ENCODE measurements around the gene EPHB1.

EPHB1 gene

DNA sequence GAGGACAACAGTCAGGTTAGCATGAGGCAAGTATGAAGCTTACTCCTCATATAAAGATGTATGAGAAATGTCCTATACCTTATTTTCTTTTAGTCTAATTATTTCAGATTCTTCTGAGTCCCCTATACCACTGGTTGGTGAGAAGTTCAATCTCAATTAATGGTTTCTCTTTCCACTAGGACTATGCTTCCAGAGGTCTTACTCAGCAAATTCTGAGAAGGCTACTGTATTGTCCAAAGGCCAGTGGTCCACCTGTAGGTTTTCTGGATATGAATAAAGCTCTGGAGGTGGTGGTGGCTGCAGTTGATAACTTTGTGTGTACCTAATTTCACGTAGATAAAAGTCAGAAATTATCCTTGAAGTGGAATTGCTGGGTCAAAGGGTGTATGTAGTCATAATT is 149.4 kb downstream of the EPHB1 start:
- Histone ChIP-seq H3K4me3 (ENCODE audit: low read depth, low read length) (no peak overlapping the region), H3K27me3 (ENCODE audit: insufficient read depth, low read depth, severe bottlenecking) (no peaks in the 10 kb centered on the region), H3K27ac (no peak overlapping the region), H3K36me3 (no peaks in the 10 kb centered on the region), H3K9me3 (ENCODE audit: severe bottlenecking) (no peaks in the 10 kb centered on the region)
- TF ChIP-seq, protein P1, sequence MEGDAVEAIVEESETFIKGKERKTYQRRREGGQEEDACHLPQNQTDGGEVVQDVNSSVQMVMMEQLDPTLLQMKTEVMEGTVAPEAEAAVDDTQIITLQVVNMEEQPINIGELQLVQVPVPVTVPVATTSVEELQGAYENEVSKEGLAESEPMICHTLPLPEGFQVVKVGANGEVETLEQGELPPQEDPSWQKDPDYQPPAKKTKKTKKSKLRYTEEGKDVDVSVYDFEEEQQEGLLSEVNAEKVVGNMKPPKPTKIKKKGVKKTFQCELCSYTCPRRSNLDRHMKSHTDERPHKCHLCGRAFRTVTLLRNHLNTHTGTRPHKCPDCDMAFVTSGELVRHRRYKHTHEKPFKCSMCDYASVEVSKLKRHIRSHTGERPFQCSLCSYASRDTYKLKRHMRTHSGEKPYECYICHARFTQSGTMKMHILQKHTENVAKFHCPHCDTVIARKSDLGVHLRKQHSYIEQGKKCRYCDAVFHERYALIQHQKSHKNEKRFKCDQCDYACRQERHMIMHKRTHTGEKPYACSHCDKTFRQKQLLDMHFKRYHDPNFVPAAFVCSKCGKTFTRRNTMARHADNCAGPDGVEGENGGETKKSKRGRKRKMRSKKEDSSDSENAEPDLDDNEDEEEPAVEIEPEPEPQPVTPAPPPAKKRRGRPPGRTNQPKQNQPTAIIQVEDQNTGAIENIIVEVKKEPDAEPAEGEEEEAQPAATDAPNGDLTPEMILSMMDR (IDR thresholded peaks at IDR 0.05; ENCODE audit: low read depth, low read length): no peak
- no peak for DNase-seq

DNA sequence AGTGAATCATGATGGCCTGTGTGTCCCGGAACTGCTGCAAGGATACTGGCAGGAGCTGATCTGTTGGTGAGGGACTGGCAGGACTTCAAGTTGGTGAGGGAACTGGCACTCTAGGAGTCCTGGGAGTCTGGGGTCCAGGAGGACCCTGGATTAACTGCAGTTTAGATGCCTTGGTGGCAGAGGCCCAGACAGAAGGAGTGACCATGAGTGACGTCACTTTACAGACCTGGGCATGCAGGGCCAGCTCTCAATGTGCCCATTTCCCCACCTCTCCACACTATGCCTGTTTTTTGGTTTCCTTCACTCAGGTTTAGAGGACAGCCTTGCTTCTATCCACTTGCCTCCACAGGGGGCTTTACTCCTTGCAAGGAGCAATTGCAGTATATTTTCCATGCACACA is 154.1 kb downstream of the EPHB1 start:
- Histone ChIP-seq H3K9me3 (ENCODE audit: severe bottlenecking) (peaks cover 11% of the 10 kb centered on the region), H3K27ac (no peak overlapping the region), H3K27me3 (ENCODE audit: insufficient read depth, low read depth, severe bottlenecking) (no peaks in the 10 kb centered on the region), H3K4me3 (ENCODE audit: low read depth, low read length) (no peak overlapping the region), H3K36me3 (no peaks in the 10 kb centered on the region; the same call in 1 of the 2 replicates)
- TF ChIP-seq, protein P1 (IDR thresholded peaks at IDR 0.05; ENCODE audit: low read depth, low read length): no peak
- DNase-seq: no peak

DNA sequence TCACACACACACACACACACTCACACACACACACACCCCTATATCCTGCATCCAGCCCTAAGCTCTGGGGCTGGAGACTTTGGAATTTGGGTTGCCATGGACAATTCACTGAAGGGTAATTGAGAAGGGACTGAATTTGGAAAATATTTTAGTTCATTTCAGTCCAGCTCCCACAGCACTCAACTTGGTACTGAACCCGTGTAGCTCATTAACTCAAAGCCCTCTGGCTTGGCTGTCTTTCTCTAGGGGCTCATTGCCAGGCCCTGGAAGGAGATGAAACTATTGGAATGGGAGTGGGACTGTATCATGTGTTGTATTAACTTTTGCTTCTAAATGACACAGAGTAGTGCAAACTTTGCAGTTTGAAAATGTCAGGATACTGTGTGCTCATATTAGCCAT is 157.3 kb downstream of the EPHB1 start:
- Histone ChIP-seq H3K9me3 (ENCODE audit: severe bottlenecking) (peaks cover 11% of the 10 kb centered on the region), H3K27ac (no peak overlapping the region), H3K36me3 (no peaks in the 10 kb centered on the region; the same call in 1 of the 2 replicates), H3K27me3 (ENCODE audit: insufficient read depth, low read depth, severe bottlenecking) (no peaks in the 10 kb centered on the region), H3K4me3 (ENCODE audit: low read depth, low read length) (no peak overlapping the region)
- no peak for DNase-seq
- TF ChIP-seq, protein P1 (IDR thresholded peaks at IDR 0.05; ENCODE audit: low read depth, low read length): no peak

DNA sequence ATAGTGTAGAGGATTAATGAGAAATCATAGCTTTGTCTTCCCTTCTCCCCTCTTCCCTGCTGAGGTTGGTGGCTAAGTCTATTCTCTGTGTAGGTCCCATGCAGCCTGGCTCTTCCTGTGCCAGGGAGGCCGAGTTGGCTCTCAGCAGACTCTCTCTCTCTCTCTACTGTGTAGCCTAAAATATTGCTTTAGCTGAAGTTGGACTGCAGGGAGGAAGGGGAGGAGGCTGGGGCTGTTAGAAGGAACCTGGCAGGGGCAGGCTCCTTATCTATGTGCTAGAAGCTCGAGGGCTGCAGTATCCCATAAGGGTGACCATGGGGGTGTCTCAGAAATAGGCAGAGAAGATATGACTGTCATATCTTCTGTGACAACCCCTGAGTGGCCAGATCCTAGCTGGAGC is 160.8 kb downstream of the EPHB1 start:
- Histone ChIP-seq H3K27me3 (ENCODE audit: insufficient read depth, low read depth, severe bottlenecking) (no peaks in the 10 kb centered on the region), H3K4me3 (ENCODE audit: low read depth, low read length) (no peak overlapping the region), H3K27ac (no peak overlapping the region), H3K36me3 (no peaks in the 10 kb centered on the region; the same call in 1 of the 2 replicates), H3K9me3 (ENCODE audit: severe bottlenecking) (peaks cover 5% of the 10 kb centered on the region)
- DNase-seq: no peak
- TF ChIP-seq, protein P1 (IDR thresholded peaks at IDR 0.05; ENCODE audit: low read depth, low read length): no peak

DNA sequence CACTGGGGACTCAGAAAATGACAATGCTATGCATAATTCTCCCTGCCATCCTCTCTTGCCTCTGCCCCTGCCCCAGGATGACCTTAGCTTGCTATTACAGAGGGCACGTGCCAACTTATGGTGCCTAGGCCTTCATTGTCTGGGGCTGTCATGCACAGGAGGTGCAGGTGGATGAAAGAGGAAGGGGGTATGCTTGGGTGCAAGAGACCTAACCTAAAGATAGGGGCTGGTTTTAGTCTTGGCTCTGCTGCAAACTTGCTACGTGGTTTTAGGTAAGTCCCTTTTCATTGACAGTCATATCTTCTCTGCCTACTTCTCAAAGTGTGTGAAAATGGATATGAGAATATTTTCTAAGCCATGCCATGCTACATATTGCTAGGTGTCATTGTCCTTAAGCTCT is 161.3 kb downstream of the EPHB1 start:
- Histone ChIP-seq H3K4me3 (ENCODE audit: low read depth, low read length) (no peak overlapping the region), H3K36me3 (no peaks in the 10 kb centered on the region; the same call in 1 of the 2 replicates), H3K27ac (no peak overlapping the region), H3K27me3 (ENCODE audit: insufficient read depth, low read depth, severe bottlenecking) (no peaks in the 10 kb centered on the region), H3K9me3 (ENCODE audit: severe bottlenecking) (no peaks in the 10 kb centered on the region)
- no peak for DNase-seq
- TF ChIP-seq, protein P1 (IDR thresholded peaks at IDR 0.05; ENCODE audit: low read depth, low read length): no peak

DNA sequence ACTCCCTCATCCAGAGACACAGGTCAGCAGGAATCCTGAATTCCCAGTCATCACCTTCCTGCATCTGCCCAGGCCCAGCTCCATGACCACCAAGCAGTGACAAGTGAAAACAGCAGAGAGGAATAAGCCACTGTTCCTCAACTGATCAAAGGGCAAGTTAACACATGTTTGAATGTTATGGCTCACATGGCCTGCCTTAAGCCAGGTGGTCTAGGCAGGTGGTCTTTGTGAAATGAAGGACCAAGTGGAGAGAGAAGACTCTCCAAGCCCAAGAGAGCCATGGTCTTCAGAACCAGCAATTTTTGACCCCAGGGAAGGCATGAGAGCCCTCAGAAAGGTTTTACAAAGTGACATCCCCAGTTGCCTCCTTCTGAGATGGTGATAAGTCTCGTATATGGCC is 161.8 kb downstream of the EPHB1 start:
- H3K4me3 ChIP-seq (ENCODE audit: low read depth, low read length): no peak overlapping the region
- H3K36me3 ChIP-seq: no peaks in the 10 kb centered on the region; the same call in 1 of the 2 replicates
- H3K27ac ChIP-seq: no peak overlapping the region
- TF ChIP-seq, protein P1 (IDR thresholded peaks at IDR 0.05; ENCODE audit: low read depth, low read length): no peak
- DNase-seq: no peak
- H3K27me3 ChIP-seq (ENCODE audit: insufficient read depth, low read depth, severe bottlenecking): no peaks in the 10 kb centered on the region
- H3K9me3 ChIP-seq (ENCODE audit: severe bottlenecking): no peaks in the 10 kb centered on the region

Data from WERI-Rb-1 (cell line).